ENCODE results near the gene TBC1D16.

GRCh38 chr17:79952265-79952877, 83.3 kb downstream of the TBC1D16 start:
- TF ChIP-seq ETV6 (conservative IDR thresholded peaks at IDR 0.05 in 1 of 2, IDR thresholded peaks at IDR 0.05 in 1 of 2; ENCODE audit: borderline replicate concordance in 1 of 2, low read depth in 1 of 2), result no peak
- no peak for TF ChIP-seq HCFC1 (IDR thresholded peaks at IDR 0.05; ENCODE audit: low read length)
- TF ChIP-seq, protein P1, sequence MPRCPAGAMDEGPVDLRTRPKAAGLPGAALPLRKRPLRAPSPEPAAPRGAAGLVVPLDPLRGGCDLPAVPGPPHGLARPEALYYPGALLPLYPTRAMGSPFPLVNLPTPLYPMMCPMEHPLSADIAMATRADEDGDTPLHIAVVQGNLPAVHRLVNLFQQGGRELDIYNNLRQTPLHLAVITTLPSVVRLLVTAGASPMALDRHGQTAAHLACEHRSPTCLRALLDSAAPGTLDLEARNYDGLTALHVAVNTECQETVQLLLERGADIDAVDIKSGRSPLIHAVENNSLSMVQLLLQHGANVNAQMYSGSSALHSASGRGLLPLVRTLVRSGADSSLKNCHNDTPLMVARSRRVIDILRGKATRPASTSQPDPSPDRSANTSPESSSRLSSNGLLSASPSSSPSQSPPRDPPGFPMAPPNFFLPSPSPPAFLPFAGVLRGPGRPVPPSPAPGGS (IDR thresholded peaks at IDR 0.05; ENCODE audit: borderline replicate concordance, insufficient read depth, low read depth, low read length, poor library complexity, severe bottlenecking), result no peak
- no peak for TF ChIP-seq BRCA1 (IDR thresholded peaks at IDR 0.05; ENCODE audit: low read depth, low read length)
- no peak for TF ChIP-seq YY1 (IDR thresholded peaks at IDR 0.05; ENCODE audit: low read depth, low read length)
- TF ChIP-seq, protein P2, sequence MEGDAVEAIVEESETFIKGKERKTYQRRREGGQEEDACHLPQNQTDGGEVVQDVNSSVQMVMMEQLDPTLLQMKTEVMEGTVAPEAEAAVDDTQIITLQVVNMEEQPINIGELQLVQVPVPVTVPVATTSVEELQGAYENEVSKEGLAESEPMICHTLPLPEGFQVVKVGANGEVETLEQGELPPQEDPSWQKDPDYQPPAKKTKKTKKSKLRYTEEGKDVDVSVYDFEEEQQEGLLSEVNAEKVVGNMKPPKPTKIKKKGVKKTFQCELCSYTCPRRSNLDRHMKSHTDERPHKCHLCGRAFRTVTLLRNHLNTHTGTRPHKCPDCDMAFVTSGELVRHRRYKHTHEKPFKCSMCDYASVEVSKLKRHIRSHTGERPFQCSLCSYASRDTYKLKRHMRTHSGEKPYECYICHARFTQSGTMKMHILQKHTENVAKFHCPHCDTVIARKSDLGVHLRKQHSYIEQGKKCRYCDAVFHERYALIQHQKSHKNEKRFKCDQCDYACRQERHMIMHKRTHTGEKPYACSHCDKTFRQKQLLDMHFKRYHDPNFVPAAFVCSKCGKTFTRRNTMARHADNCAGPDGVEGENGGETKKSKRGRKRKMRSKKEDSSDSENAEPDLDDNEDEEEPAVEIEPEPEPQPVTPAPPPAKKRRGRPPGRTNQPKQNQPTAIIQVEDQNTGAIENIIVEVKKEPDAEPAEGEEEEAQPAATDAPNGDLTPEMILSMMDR (IDR thresholded peaks at IDR 0.05 in 2 of 3, conservative IDR thresholded peaks at IDR 0.05 in 1 of 3; ENCODE audit: control insufficient read depth in 2 of 3, extremely low read depth in 1 of 3, insufficient read depth in 1 of 3, low read depth in 3 of 3, low read length in 3 of 3), result no peak
- TF ChIP-seq MTA2 (IDR thresholded peaks at IDR 0.05; ENCODE audit: low read depth), result no peak
- no peak for TF ChIP-seq POLR2AphosphoS2 (IDR thresholded peaks at IDR 0.05; ENCODE audit: low read depth, low read length)
- no peak for TF ChIP-seq POLR2A (IDR thresholded peaks at IDR 0.05; ENCODE audit: low read depth, low read length)
- no peak for TF ChIP-seq ATF7 (IDR thresholded peaks at IDR 0.05; ENCODE audit: low read depth)
- no peak for TF ChIP-seq E2F4 (IDR thresholded peaks at IDR 0.05; ENCODE audit: low read depth, low read length)
- TF ChIP-seq SREBF2 (IDR thresholded peaks at IDR 0.05; ENCODE audit: low read length), result no peak

Measured in GM12878 (cell line).